ENCODE data around the gene MAP7D2.
A peak's percentile ranks its signal among the peaks of the same experiment; 100 is the strongest.

Gene MAP7D2

GRCh38 chrX:20112022-20112774 lies 4.5 kb downstream of the MAP7D2 start:
- Histone ChIP-seq H3K4me3 (ENCODE audit: low read length) (no peak overlapping the region), H3K36me3 (ENCODE audit: control insufficient read depth, insufficient read depth, low read length, severe bottlenecking) (no peaks in the 10 kb centered on the region), H3K9ac (ENCODE audit: low read length) (no peak overlapping the region), H3K4me1 (ENCODE audit: control insufficient read depth, insufficient read depth, low read length) (no peaks in the 10 kb centered on the region), H3K9me3 (ENCODE audit: control insufficient read depth, low read length) (peaks cover 4% of the 10 kb centered on the region), H3K27me3 (replicated peaks; ENCODE audit: control insufficient read depth, insufficient read depth, low read length) (peaks cover 20% of the 10 kb centered on the region)
- no peak for DNase-seq (ENCODE audit: low read depth)

DNA sequence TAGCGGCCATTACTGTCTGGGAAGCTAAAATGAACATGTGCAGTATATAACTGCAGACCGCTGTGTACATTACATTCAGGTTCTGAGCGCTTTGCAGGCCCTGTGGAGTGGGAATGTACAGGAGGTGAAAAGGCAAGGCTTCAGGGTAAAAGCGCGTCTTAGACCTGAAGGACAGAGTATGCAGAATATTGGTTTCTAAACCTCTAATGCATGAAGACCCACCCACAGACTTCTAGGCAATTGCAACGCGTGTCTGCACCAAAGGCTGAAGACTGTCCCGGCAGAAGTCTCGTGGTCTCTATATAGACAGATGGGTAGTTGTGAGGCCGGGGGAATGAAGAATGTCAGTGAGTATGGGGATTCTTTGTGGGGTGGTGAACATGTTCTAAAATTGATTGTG lies 5.4 kb downstream of the MAP7D2 start:
- no peak for DNase-seq (ENCODE audit: low read depth)
- Histone ChIP-seq H3K4me3 (ENCODE audit: low read length) (no peak overlapping the region), H3K4me1 (ENCODE audit: control insufficient read depth, insufficient read depth, low read length) (no peaks in the 10 kb centered on the region), H3K9ac (ENCODE audit: low read length) (no peak overlapping the region), H3K36me3 (ENCODE audit: control insufficient read depth, insufficient read depth, low read length, severe bottlenecking) (no peaks in the 10 kb centered on the region), H3K27me3 (replicated peaks; ENCODE audit: control insufficient read depth, insufficient read depth, low read length) (peaks cover 16% of the 10 kb centered on the region), H3K9me3 (ENCODE audit: control insufficient read depth, low read length) (no peaks in the 10 kb centered on the region)

DNA sequence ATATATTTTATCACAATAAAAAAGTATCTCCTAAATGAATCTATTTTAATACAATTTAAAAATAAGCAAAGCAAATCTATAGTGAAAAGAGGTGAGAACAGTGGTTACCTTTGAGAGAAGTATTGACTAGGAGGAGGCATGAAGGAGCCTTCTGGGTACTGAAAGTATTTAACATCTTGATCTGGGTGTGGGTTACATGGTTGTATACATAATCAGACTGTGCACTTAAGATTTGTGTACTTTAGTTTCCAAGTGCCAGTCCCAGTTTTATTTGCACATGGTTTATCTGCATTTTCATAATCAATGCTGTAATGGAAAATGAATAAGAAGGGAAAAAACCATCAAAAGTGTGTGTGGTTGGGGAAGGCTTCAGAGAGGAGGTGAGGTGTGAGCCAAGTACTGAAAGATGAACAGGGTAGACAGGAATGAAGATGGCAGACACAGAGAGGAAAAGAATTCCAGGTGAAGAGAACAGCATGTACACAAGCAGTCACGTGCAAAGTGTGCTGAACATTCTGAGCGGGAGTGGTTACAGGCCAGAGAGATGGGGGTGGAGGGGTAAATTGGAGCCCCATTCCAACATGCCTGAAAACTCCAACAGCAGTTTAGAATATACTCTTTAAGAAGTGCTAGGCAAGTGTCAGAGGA lies 14.6 kb downstream of the MAP7D2 start:
- H3K4me1 ChIP-seq (ENCODE audit: control insufficient read depth, insufficient read depth, low read length), result no peaks in the 10 kb centered on the region

DNA sequence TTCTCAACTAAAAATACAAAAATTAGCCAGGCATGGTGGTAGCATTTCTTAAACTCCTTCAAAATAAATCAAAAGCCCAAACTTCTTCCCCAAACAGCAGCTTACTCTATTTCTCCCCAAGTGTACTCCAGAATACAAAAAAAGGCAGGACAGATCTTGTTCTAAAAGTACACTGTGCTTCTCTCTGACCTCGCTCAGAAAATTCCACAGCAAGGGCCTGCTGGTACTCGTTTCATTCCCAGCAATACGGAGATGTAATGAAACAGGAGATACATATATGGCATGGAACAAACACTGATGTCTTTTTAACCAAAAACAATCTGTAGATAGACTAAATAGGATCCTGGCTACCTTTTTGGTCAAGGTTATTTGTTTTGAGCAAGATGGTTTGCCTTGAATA lies 25.2 kb downstream of the MAP7D2 start:
- DNase-seq (ENCODE audit: low read depth), result no peak
- Histone ChIP-seq H3K4me1 (ENCODE audit: control insufficient read depth, insufficient read depth, low read length) (no peaks in the 10 kb centered on the region), H3K9ac (ENCODE audit: low read length) (no peak overlapping the region), H3K4me3 (ENCODE audit: low read length) (no peak overlapping the region), H3K9me3 (ENCODE audit: control insufficient read depth, low read length) (no peaks in the 10 kb centered on the region), H3K27me3 (replicated peaks; ENCODE audit: control insufficient read depth, insufficient read depth, low read length) (peaks cover 20% of the 10 kb centered on the region), H3K36me3 (ENCODE audit: control insufficient read depth, insufficient read depth, low read length, severe bottlenecking) (no peaks in the 10 kb centered on the region)

More for the DNA sequence above, 14.6 kb downstream of the MAP7D2 start:
- peaks cover 18% of the 10 kb centered on the region for H3K27me3 ChIP-seq (replicated peaks; ENCODE audit: control insufficient read depth, insufficient read depth, low read length)
- H3K36me3 ChIP-seq (ENCODE audit: control insufficient read depth, insufficient read depth, low read length, severe bottlenecking), result no peaks in the 10 kb centered on the region
- DNase-seq (ENCODE audit: low read depth), result no peak
- no peak overlapping the region for H3K9ac ChIP-seq (ENCODE audit: low read length)
- H3K9me3 ChIP-seq (ENCODE audit: control insufficient read depth, low read length), result peaks cover 10% of the 10 kb centered on the region
- H3K4me3 ChIP-seq (ENCODE audit: low read length), result no peak overlapping the region

DNA sequence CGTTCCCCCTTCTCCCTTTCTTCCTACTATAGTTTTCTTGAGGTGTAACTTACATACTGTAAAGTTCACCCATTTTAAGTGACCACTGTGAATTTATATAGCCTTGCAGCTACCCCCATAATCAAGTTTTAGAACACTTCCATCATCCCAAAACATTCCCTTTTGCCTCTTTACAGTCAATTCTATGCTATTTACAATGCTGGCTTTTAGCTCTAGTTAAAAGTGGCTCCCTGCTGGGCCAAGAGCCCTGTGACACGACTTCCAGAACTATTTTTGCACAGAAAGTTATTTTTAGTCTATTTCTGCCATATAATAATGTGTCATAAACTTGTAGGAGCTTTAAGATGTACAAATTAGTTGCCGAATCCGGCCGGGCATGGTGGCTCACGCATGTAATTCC lies 26.9 kb downstream of the MAP7D2 start:
- Histone ChIP-seq H3K27me3 (replicated peaks; ENCODE audit: control insufficient read depth, insufficient read depth, low read length) (peaks cover 26% of the 10 kb centered on the region), H3K9me3 (ENCODE audit: control insufficient read depth, low read length) (no peaks in the 10 kb centered on the region), H3K36me3 (ENCODE audit: control insufficient read depth, insufficient read depth, low read length, severe bottlenecking) (no peaks in the 10 kb centered on the region), H3K4me1 (ENCODE audit: control insufficient read depth, insufficient read depth, low read length) (no peaks in the 10 kb centered on the region), H3K9ac (ENCODE audit: low read length) (no peak overlapping the region), H3K4me3 (ENCODE audit: low read length) (no peak overlapping the region)
- no peak for DNase-seq (ENCODE audit: low read depth)

- DNase-seq (ENCODE audit: low read depth), result no peak
- Histone ChIP-seq H3K4me3 (ENCODE audit: low read length) (no peak overlapping the region), H3K36me3 (ENCODE audit: control insufficient read depth, insufficient read depth, low read length, severe bottlenecking) (no peaks in the 10 kb centered on the region), H3K4me1 (ENCODE audit: control insufficient read depth, insufficient read depth, low read length) (no peaks in the 10 kb centered on the region), H3K27me3 (replicated peaks; ENCODE audit: control insufficient read depth, insufficient read depth, low read length) (peaks cover 30% of the 10 kb centered on the region), H3K9ac (ENCODE audit: low read length) (no peak overlapping the region), H3K9me3 (ENCODE audit: control insufficient read depth, low read length) (no peaks in the 10 kb centered on the region)
Measured at GRCh38 chrX:20080277-20080676, 36.4 kb downstream of the MAP7D2 start.

DNA sequence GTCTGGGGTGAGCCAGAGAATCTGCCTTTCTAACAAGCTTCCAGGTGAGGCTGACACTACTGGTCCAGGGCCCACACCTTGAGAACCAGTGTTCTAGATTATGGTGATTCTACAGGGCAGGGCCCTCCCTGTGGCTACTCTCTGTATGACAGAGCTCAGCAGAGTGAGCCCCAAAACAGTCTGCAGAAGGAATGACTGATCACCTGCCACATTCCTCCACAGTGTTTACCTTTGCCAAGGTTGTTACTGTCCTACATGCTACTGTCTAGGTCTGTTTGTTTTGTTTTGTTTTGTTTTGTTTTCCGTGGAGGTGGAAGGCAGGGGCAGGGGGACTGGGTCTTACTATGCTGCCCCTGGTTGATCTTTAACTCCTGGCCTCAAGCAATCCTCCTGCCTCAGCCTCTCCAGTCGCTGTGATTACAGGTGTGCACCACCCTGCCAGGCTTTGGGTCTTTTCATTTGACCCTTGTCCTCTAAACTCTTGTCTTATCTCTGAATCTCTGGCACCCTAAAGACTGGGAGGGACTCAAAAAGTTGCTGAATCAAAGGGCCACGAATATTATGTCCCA lies 45.1 kb downstream of the MAP7D2 start:
- no peak overlapping the region for H3K9ac ChIP-seq (ENCODE audit: low read length)
- H3K9me3 ChIP-seq (ENCODE audit: control insufficient read depth, low read length), result no peaks in the 10 kb centered on the region
- no peaks in the 10 kb centered on the region for H3K36me3 ChIP-seq (ENCODE audit: control insufficient read depth, insufficient read depth, low read length, severe bottlenecking)
- no peak for DNase-seq (ENCODE audit: low read depth)
- H3K4me1 ChIP-seq (ENCODE audit: control insufficient read depth, insufficient read depth, low read length), result peaks cover 14% of the 10 kb centered on the region
- no peak overlapping the region for H3K4me3 ChIP-seq (ENCODE audit: low read length)
- H3K27me3 ChIP-seq (replicated peaks; ENCODE audit: control insufficient read depth, insufficient read depth, low read length), result peaks cover 16% of the 10 kb centered on the region

- Histone ChIP-seq H3K4me3 (ENCODE audit: low read length) (no peak overlapping the region), H3K9me3 (ENCODE audit: control insufficient read depth, low read length) (no peaks in the 10 kb centered on the region), H3K27me3 (replicated peaks; ENCODE audit: control insufficient read depth, insufficient read depth, low read length) (peaks cover 36% of the 10 kb centered on the region), H3K36me3 (ENCODE audit: control insufficient read depth, insufficient read depth, low read length, severe bottlenecking) (no peaks in the 10 kb centered on the region), H3K4me1 (ENCODE audit: control insufficient read depth, insufficient read depth, low read length) (peaks cover 14% of the 10 kb centered on the region), H3K9ac (ENCODE audit: low read length) (no peak overlapping the region)
- peak; percentile 89 for DNase-seq (ENCODE audit: low read depth)
Measured at GRCh38 chrX:20067709-20068561, 48.8 kb downstream of the MAP7D2 start.

- peaks cover 15% of the 10 kb centered on the region for H3K4me1 ChIP-seq (ENCODE audit: control insufficient read depth, insufficient read depth, low read length)
- DNase-seq (ENCODE audit: low read depth), result peak; percentile 57
- H3K4me3 ChIP-seq (ENCODE audit: low read length), result no peak overlapping the region
- no peaks in the 10 kb centered on the region for H3K9me3 ChIP-seq (ENCODE audit: control insufficient read depth, low read length)
- no peaks in the 10 kb centered on the region for H3K36me3 ChIP-seq (ENCODE audit: control insufficient read depth, insufficient read depth, low read length, severe bottlenecking)
- peaks cover 30% of the 10 kb centered on the region for H3K27me3 ChIP-seq (replicated peaks; ENCODE audit: control insufficient read depth, insufficient read depth, low read length)
- no peak overlapping the region for H3K9ac ChIP-seq (ENCODE audit: low read length)
Measured at GRCh38 chrX:20066968-20067708, 49.6 kb downstream of the MAP7D2 start.

DNA sequence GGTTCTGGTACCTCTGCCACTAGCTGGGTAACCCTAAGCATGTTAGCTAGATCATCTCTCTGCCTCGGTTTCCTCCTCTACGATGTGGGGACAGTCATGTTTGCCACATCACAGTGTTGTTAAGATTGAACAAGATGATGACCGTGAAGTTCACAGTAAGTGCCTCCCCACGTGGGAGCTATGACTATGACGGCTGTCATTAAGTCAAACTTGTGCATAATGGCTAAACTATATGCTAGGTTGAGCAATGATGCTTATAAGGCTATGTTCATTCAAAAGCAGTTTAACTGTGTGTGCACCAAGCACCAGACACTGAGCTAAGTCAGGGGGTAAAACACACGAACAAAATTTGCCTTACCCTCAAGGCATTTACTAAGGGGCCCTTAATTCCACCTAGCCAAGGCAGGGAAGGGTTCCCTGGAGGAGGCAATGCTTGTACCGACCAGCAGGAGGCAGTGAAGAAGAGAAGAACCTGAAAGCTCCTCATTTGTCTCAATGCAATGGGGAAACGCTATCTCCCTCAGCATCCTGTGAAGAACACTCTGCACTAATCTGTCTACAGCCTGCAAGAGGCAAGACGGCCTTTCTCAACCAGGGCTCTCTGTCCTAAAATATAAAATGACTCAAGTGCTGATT lies 52.9 kb downstream of the MAP7D2 start:
- H3K27me3 ChIP-seq (replicated peaks; ENCODE audit: control insufficient read depth, insufficient read depth, low read length), result peaks cover 27% of the 10 kb centered on the region
- H3K4me1 ChIP-seq (ENCODE audit: control insufficient read depth, insufficient read depth, low read length), result peaks cover 18% of the 10 kb centered on the region
- no peaks in the 10 kb centered on the region for H3K36me3 ChIP-seq (ENCODE audit: control insufficient read depth, insufficient read depth, low read length, severe bottlenecking)
- H3K9ac ChIP-seq (ENCODE audit: low read length), result no peak overlapping the region
- no peak overlapping the region for H3K4me3 ChIP-seq (ENCODE audit: low read length)
- no peaks in the 10 kb centered on the region for H3K9me3 ChIP-seq (ENCODE audit: control insufficient read depth, low read length)
- DNase-seq (ENCODE audit: low read depth), result no peak

Measured in adipocyte (in vitro differentiated cells).